ENCODE results near the gene PRKCQ.

PRKCQ gene

GRCh38 chr10:6567203-6567703, 12.8 kb downstream of the PRKCQ start:
- no peak for TF ChIP-seq ZNF274 (IDR thresholded peaks at IDR 0.05; ENCODE audit: low read depth, low read length)
- no peak overlapping the region for H3K4me3 ChIP-seq (ENCODE audit: low read length)

- no peak overlapping the region for H3K4me3 ChIP-seq (ENCODE audit: low read length)
- no peak for TF ChIP-seq ZNF274 (IDR thresholded peaks at IDR 0.05; ENCODE audit: low read depth, low read length)
Measured at GRCh38 chr10:6565588-6565987, 14.5 kb downstream of the PRKCQ start.

GRCh38 chr10:6564367-6564766, 15.7 kb downstream of the PRKCQ start:
- H3K4me3 ChIP-seq (ENCODE audit: low read length), result no peak overlapping the region
- no peak for TF ChIP-seq ZNF274 (IDR thresholded peaks at IDR 0.05; ENCODE audit: low read depth, low read length)

- H3K4me3 ChIP-seq (ENCODE audit: low read length), result no peak overlapping the region
- TF ChIP-seq ZNF274 (IDR thresholded peaks at IDR 0.05; ENCODE audit: low read depth, low read length), result no peak
Measured at GRCh38 chr10:6563731-6564130, 16.3 kb downstream of the PRKCQ start.

GRCh38 chr10:6563075-6563474, 17.0 kb downstream of the PRKCQ start:
- TF ChIP-seq ZNF274 (IDR thresholded peaks at IDR 0.05; ENCODE audit: low read depth, low read length), result no peak
- no peak overlapping the region for H3K4me3 ChIP-seq (ENCODE audit: low read length)

GRCh38 chr10:6562221-6562620, 17.9 kb downstream of the PRKCQ start:
- no peak for TF ChIP-seq ZNF274 (IDR thresholded peaks at IDR 0.05; ENCODE audit: low read depth, low read length)
- H3K4me3 ChIP-seq (ENCODE audit: low read length), result no peak overlapping the region

- H3K4me3 ChIP-seq (ENCODE audit: low read length), result no peak overlapping the region
- TF ChIP-seq ZNF274 (IDR thresholded peaks at IDR 0.05; ENCODE audit: low read depth, low read length), result no peak
Measured at GRCh38 chr10:6561552-6561951, 18.5 kb downstream of the PRKCQ start.

GRCh38 chr10:6558759-6559461, 21.2 kb downstream of the PRKCQ start:
- no peak for TF ChIP-seq ZNF274 (IDR thresholded peaks at IDR 0.05; ENCODE audit: low read depth, low read length)

GRCh38 chr10:6558272-6558671, 21.8 kb downstream of the PRKCQ start:
- no peak overlapping the region for H3K4me3 ChIP-seq (ENCODE audit: low read length)
- TF ChIP-seq ZNF274 (IDR thresholded peaks at IDR 0.05; ENCODE audit: low read depth, low read length), result no peak

More at GRCh38 chr10:6558759-6559461, 21.2 kb downstream of the PRKCQ start:
- no peak overlapping the region for H3K4me3 ChIP-seq (ENCODE audit: low read length)

GRCh38 chr10:6553937-6554336, 26.1 kb downstream of the PRKCQ start:
- H3K4me3 ChIP-seq (ENCODE audit: low read length), result no peak overlapping the region
- no peak for TF ChIP-seq ZNF274 (IDR thresholded peaks at IDR 0.05; ENCODE audit: low read depth, low read length)

GRCh38 chr10:6543431-6544005, 36.6 kb downstream of the PRKCQ start:
- TF ChIP-seq ZNF274 (IDR thresholded peaks at IDR 0.05; ENCODE audit: low read depth, low read length), result no peak
- peak overlapping the region; percentile 46; the same call in 1 of the 2 replicates for H3K4me3 ChIP-seq (ENCODE audit: low read length)

GRCh38 chr10:6542999-6543430, 37.1 kb downstream of the PRKCQ start:
- no peak for TF ChIP-seq ZNF274 (IDR thresholded peaks at IDR 0.05; ENCODE audit: low read depth, low read length)
- H3K4me3 ChIP-seq (ENCODE audit: low read length), result peak overlapping the region; percentile 46; the same call in 1 of the 2 replicates

GRCh38 chr10:6539833-6540232, 40.2 kb downstream of the PRKCQ start:
- no peak overlapping the region for H3K4me3 ChIP-seq (ENCODE audit: low read length)
- TF ChIP-seq ZNF274 (IDR thresholded peaks at IDR 0.05; ENCODE audit: low read depth, low read length), result no peak

- no peak for TF ChIP-seq ZNF274 (IDR thresholded peaks at IDR 0.05; ENCODE audit: low read depth, low read length)
- no peak overlapping the region for H3K4me3 ChIP-seq (ENCODE audit: low read length)
Measured at GRCh38 chr10:6537770-6538169, 42.3 kb downstream of the PRKCQ start.

- H3K4me3 ChIP-seq (ENCODE audit: low read length), result no peak overlapping the region
- no peak for TF ChIP-seq ZNF274 (IDR thresholded peaks at IDR 0.05; ENCODE audit: low read depth, low read length)
Measured at GRCh38 chr10:6536102-6536501, 44.0 kb downstream of the PRKCQ start.

Data from GM08714 (cell line).